SIG-M5 treated with dmso at 0.1 percent for 504 hours (cell line): ENCODE measurements around the gene CFH.
"Not testable (repeated sequence)": the region's sequence is repeated elsewhere in the genome, so short reads cannot be mapped to it uniquely, and the experiment has no call there.

Source experiments
- DNase-seq: peaks from one replicate; lab custom pipeline; 2025; ENCODE audit not compliant: unreplicated experiment; lab: John Stamatoyannopoulos, UW

Gene CFH

GRCh38 chr1:196667131-196667530, 15.3 kb downstream of the CFH start:
- no peak for DNase-seq

DNA sequence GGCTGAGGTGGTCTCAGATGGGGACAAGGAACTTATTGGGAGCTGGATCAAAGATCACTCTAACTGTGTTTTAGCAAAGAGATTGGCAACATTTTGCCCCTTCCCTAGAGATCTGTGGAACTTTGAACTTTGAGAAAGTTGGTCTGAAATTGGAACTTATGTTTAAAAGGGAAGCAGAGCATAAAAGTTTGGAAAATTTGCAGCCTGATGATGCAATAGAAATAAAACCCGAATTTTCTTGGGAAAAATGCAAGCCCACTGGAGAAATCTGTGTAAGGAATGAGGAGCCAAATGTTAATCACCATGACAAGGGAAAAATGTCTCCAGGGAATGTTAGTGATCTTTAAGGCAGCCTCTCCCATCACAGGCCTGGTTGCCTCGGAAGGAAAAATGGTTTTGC, 17.2 kb downstream of the CFH start:
- no peak for DNase-seq

- DNase-seq, result no peak
Observed at GRCh38 chr1:196669693-196670092, 17.9 kb downstream of the CFH start.

- no peak for DNase-seq
Observed at GRCh38 chr1:196674908-196675307, 23.1 kb downstream of the CFH start.

- DNase-seq, result no peak
Observed at GRCh38 chr1:196677781-196678509, 26.1 kb downstream of the CFH start.

- DNase-seq, result no peak
Observed at GRCh38 chr1:196678510-196678884, 26.7 kb downstream of the CFH start.

GRCh38 chr1:196680107-196680506, 28.3 kb downstream of the CFH start:
- no peak for DNase-seq

GRCh38 chr1:196684476-196684875, 32.6 kb downstream of the CFH start:
- peak; percentile 77 for DNase-seq

- no peak for DNase-seq
Observed at GRCh38 chr1:196685506-196685905, 33.7 kb downstream of the CFH start.

DNA sequence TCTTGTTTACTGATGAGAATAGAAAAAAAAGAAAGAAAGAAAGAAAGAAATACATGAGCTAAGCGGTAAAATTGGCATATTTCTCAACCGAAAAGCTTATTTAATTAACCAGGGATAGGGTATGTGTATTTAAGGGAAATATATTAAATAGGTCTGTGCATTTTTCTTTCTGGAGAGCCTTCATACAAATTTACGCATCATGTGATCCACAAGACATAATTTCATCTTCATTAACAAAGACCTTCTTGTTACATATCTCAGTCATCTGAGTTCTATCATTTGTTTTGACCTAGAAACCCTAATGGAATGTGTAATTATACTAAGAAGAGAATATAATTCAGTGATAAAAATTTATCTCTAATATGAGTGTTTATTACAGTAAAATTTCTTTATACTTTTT, 37.2 kb downstream of the CFH start:
- DNase-seq, result no peak

DNA sequence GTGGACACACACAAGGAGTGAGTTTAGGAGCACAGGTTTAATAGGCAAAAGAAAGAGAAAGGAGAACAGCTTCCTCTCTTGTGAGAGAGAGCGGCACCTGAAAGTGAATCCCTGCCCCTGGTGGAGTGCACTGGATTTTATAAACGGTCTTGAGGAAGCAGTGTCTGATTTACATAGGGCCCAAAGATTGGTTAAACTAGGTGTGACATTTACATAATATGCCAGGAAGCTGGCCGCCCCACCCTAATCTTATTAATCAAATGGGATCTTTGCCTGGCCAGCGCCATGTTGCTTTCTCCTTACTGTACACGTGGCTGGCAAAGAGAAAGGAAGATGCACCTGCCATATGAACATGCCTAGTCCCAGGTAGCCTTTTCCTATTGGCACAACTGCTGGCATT, 38.7 kb downstream of the CFH start:
- peak; percentile 18 for DNase-seq

- DNase-seq, result no peak
Observed at GRCh38 chr1:196698993-196699392, 47.1 kb downstream of the CFH start.

DNA sequence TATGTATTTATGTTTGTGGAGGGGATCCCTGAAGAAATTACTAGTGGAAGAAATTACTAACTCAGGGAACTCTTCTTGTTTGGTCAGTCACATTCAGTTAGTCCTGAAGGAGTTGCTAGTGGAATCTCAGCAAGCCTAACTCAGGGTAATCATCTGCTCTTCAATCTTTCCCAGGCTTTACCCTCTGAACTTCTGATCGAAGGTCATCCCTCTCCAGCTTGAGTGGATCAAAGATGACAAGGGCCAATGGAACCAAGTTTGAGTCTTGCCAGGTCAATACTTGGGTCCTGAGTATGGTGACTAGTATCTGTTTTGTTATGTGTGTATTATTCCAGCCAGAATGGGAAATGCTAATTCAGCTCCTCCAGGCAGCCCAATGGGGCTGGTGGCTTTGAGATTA, 49.3 kb downstream of the CFH start:
- no peak for DNase-seq

- DNase-seq, result not testable (repeated sequence)
Observed at GRCh38 chr1:196709892-196710291, 58.0 kb downstream of the CFH start.

GRCh38 chr1:196717868-196718267, 66.0 kb downstream of the CFH start:
- DNase-seq, result no peak

DNA sequence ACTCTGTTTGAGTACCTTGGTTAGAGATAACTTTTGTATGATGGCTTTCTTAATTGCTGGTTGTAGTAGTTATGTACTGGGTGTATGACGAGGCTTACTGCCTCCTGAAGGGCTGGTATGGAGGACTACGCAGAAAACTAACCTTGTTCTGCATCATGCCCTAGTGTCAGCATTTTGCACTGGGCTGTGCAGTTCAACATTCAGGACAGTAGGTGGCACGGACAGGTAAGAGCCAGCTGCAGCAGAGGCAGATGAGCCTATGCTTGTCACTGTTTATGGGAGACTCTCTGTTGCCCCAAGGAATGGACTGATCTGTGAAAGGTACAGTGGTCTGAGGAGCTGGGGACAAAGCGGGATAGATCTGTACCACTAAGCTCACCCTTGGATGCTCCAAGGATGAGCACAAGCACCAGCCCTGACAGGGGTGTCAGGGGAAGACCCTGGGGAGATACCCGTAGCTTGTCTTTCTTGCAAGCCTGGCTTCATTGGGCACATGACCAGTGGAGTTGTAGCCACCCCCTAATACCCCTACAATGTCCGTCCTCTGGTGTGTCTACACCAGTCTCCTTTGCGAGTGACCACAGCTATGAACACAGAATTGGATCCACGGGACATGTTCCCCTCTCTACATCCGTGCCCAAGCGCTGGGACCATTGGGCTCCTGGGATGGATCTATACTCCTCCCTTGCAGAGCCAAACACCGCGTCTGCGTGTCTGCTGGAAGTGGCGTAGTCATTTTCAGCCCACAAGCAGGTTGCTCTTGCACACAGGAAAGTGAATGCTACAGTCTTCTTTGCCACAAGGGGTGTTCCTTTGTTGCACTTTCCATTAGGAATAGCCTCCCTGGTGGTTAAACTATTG, 71.7 kb downstream of the CFH start:
- DNase-seq, result peak; percentile 66

DNA sequence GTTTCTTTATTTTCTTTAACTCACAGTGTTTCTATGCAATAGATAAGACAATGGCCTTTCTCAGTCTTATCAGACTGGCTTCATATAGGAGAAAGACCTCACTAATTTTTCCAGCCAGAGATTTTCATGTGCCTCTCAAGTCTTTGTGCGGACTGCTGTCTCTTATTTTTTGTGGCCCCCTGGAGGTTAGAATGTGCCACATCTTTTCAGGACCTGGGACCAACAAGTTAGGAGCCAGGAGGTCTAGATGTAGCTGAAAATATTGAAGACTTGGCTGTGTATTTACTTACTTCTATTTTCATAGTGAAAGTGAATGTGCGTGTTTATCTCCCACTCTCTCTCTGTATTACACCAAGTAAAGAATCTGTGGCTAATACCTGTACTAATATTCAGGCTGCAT, 80.7 kb downstream of the CFH start:
- no peak for DNase-seq

DNA sequence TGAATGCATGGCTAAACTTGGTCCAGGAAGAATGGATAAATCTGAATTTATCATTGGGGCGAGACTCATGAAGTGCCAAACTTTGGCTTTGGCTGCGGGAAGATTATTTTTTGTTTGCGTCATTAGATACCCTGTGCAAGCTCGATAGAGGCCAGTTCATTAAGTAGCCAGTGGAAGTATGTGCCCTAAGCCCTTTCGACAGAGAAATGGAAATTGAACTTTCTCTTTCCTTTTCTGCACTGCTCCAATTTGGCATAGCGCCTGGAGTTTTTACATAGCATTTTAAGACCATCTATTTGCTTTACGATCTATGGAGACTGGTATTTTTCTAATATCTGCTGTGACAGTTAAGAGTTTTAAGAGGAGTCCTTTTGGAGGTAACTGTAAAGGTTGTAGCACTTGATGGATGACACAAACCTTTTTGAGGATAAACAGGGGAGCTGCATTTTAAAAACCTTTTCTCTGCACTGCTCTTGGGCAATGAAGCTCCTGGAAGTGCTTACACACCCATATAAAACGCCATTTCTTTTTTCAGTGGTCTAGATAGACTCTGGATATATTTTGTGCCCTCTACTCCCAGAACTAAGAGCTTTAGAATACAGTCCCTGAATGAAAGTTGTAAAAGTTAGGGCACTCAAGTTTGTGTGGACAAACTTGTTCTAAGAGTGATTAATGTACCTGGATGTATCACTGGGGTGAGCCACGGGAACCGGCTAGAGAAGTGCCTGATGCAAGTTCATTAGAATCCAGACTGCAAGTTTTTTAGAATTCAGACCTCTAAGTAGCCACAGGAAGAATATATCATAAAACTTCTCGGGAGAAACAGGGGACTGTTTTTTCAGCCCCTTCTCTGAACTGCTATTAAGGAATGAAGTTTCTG, 81.5 kb downstream of the CFH start:
- no peak for DNase-seq

GRCh38 chr1:196734006-196734405, 82.2 kb downstream of the CFH start:
- no peak for DNase-seq

- DNase-seq, result no peak
Observed at GRCh38 chr1:196734460-196734859, 82.6 kb downstream of the CFH start.

GRCh38 chr1:196738730-196739129, 86.9 kb downstream of the CFH start:
- DNase-seq, result no peak
